IMR-90 (cell line): ENCODE data around the gene NFATC1. TPM values are rescaled to one million over a fixed set of nuclear protein-coding genes. Genes with fewer than 3 reads are reported as not detected.

Experiments
- ATAC-seq: fragments of 200-7000 bp; cut with Tn5 transposase; 2 replicates; pipeline ENCODE4 v1.9.1; 2020; ENCODE audit warnings: low read depth, mild to moderate bottlenecking, moderate library complexity
- BruUV-seq: library from RNA; stranded (reverse); fragments of 400-500 nt; replicated peaks from 2 replicates; lab custom pipeline; 2021; lab: Mats Ljungman, UMichigan
- CTCF ChIA-PET: fragments of 300-600 bp; formaldehyde crosslinking; extraction: SDS; loops from one replicate; lab custom pipeline; 2021; ENCODE audit warnings: antibody characterized with exemption; lab: Yijun Ruan, JAX
- POLR2A ChIA-PET: fragments of 300-600 bp; sonication (Branson Sonifier 250); formaldehyde crosslinking; loops from one replicate; lab custom pipeline; 2022; ENCODE audit warnings: antibody characterized with exemption; ENCODE audit not compliant: unreplicated experiment; lab: Charles Lee
- DNase-seq: peaks from one replicate; pipeline ENCODE4 v3.0.0; 2013
- H2AFZ ChIP-seq: replicated peaks from 2 replicates; pipeline ENCODE3; 2013; ENCODE audit warnings: low read length, mild to moderate bottlenecking; ENCODE audit not compliant: poor library complexity
- H2AK5ac ChIP-seq: 2 replicates; pipeline ENCODE4 v1.6.1; 2013; ENCODE audit warnings: low read depth, low read length, inconsistent platforms
- H2AK9ac ChIP-seq: replicated peaks from 2 replicates; pipeline ENCODE3; 2013; ENCODE audit warnings: mild to moderate bottlenecking, low read depth, low read length, moderate library complexity; ENCODE audit not compliant: poor library complexity
- H2BK120ac ChIP-seq: 2 replicates; pipeline ENCODE4 v1.6.1; 2013; ENCODE audit warnings: low read depth, low read length, inconsistent platforms
- H2BK15ac ChIP-seq: 3 replicates; pipeline ENCODE4 v1.6.1; 2013; ENCODE audit warnings: low read depth, low read length, inconsistent platforms
- H2BK20ac ChIP-seq: 2 replicates; pipeline ENCODE4 v1.6.1; 2013; ENCODE audit warnings: low read depth, mild to moderate bottlenecking, inconsistent platforms, low read length, moderate library complexity
- H2BK5ac ChIP-seq: 2 replicates; pipeline ENCODE4 v1.6.1; 2013; ENCODE audit warnings: mild to moderate bottlenecking, low read depth, low read length, inconsistent platforms; ENCODE audit not compliant: poor library complexity, severe bottlenecking
- H3K14ac ChIP-seq: replicated peaks from 2 replicates; pipeline ENCODE4 v1.6.1; 2013; ENCODE audit warnings: low read depth, low read length, inconsistent platforms
- H3K18ac ChIP-seq: 2 replicates; pipeline ENCODE4 v1.6.1; 2013; ENCODE audit warnings: low read depth, low read length, control low read depth
- H3K23ac ChIP-seq: 2 replicates; pipeline ENCODE4 v1.6.1; 2013; ENCODE audit warnings: low read depth, low read length, inconsistent platforms
- H3K27ac ChIP-seq: 2 replicates; pipeline ENCODE4 v1.5.1; 2013; ENCODE audit warnings: mild to moderate bottlenecking, control low read depth, low read length; ENCODE audit not compliant: insufficient read depth
- H3K27me3 ChIP-seq: 2 replicates; pipeline ENCODE4 v1.6.1; 2013; ENCODE audit warnings: low read length; ENCODE audit not compliant: control insufficient read depth, insufficient read depth
- H3K36me3 ChIP-seq: 2 replicates; pipeline ENCODE4 v1.6.1; 2013; ENCODE audit warnings: low read length, mixed read lengths; ENCODE audit not compliant: control insufficient read depth, insufficient read depth
- H3K4ac ChIP-seq: 2 replicates; pipeline ENCODE4 v1.6.1; 2013; ENCODE audit warnings: low read depth, low read length, inconsistent platforms
- H3K4me1 ChIP-seq: 2 replicates; pipeline ENCODE4 v1.6.1; 2013; ENCODE audit warnings: low read length, mixed read lengths; ENCODE audit not compliant: control insufficient read depth, insufficient read depth
- H3K4me2 ChIP-seq: 2 replicates; pipeline ENCODE4 v1.6.1; 2013; ENCODE audit warnings: low read depth, mild to moderate bottlenecking, control low read depth, low read length, moderate library complexity
- H3K4me3 ChIP-seq: 2 replicates; pipeline ENCODE4 v1.5.1; 2013; ENCODE audit warnings: low read depth, mild to moderate bottlenecking, control low read depth, low read length, moderate library complexity; ENCODE audit not compliant: insufficient read depth
- H3K56ac ChIP-seq: 2 replicates; pipeline ENCODE4 v1.6.1; 2013; ENCODE audit warnings: low read length, inconsistent platforms; ENCODE audit not compliant: insufficient read depth; ENCODE audit errors: extremely low read depth
- H3K79me1 ChIP-seq, 2 experiments: 2 replicates each; pipeline ENCODE4 v1.6.1; 2013; ENCODE audit warnings: low read length in 2 of 2, inconsistent platforms in 1 of 2, low read depth in 1 of 2
- H3K9ac ChIP-seq: 2 replicates; pipeline ENCODE4 v1.6.1; 2013; ENCODE audit warnings: low read depth, low read length, control low read depth
- H3K9me1 ChIP-seq: 2 replicates; pipeline ENCODE4 v1.6.1; 2013; ENCODE audit warnings: low read length, inconsistent platforms; ENCODE audit not compliant: insufficient read depth
- H3K9me3 ChIP-seq: 2 replicates; pipeline ENCODE4 v1.6.1; 2013; ENCODE audit warnings: low read length; ENCODE audit not compliant: control insufficient read depth, insufficient read depth
- H4K20me1 ChIP-seq: 2 replicates; pipeline ENCODE4 v1.6.1; 2013; ENCODE audit warnings: low read length, inconsistent platforms; ENCODE audit not compliant: insufficient read depth
- H4K5ac ChIP-seq: 2 replicates; pipeline ENCODE4 v1.6.1; 2013; ENCODE audit warnings: mild to moderate bottlenecking, low read depth, low read length, control low read depth
- H4K8ac ChIP-seq, 2 experiments: 2 replicates each; pipeline ENCODE4 v1.6.1; 2013; ENCODE audit warnings: low read depth in 2 of 2, low read length in 2 of 2, control low read depth in 1 of 2, inconsistent platforms in 1 of 2
- H4K91ac ChIP-seq: 2 replicates; pipeline ENCODE4 v1.6.1; 2013; ENCODE audit warnings: low read depth, low read length, inconsistent platforms; ENCODE audit not compliant: insufficient read depth
- BHLHE40 ChIP-seq: fragments of 150-350 bp; IDR thresholded peaks from 2 replicates; pipeline ENCODE4 v1.6.1; 2016; ENCODE audit warnings: mild to moderate bottlenecking, low read depth, low read length
- CHD1 ChIP-seq: IDR thresholded peaks from 2 replicates; pipeline ENCODE4 v1.6.1; 2012; ENCODE audit warnings: low read depth, low read length, improper control_type of control experiment
- CTCF ChIP-seq: conservative IDR thresholded peaks from 2 replicates; pipeline ENCODE4 v1.5.1; 2012; ENCODE audit warnings: mild to moderate bottlenecking, low read depth, low read length, improper control_type of control experiment
- ELK1 ChIP-seq: fragments of 150-350 bp; IDR thresholded peaks from 2 replicates; pipeline ENCODE4 v1.6.1; 2016; ENCODE audit warnings: low read depth, mild to moderate bottlenecking, low read length, moderate library complexity, borderline replicate concordance
- FOS ChIP-seq: fragments of 150-350 bp; IDR thresholded peaks from 2 replicates; pipeline ENCODE4 v1.6.1; 2016; ENCODE audit warnings: low read depth, low read length
- MAFK ChIP-seq: IDR thresholded peaks from 2 replicates; pipeline ENCODE4 v1.6.1; 2012; ENCODE audit warnings: low read depth, low read length, improper control_type of control experiment
- MAZ ChIP-seq: IDR thresholded peaks from 2 replicates; pipeline ENCODE4 v1.6.1; 2012; ENCODE audit warnings: low read depth, mild to moderate bottlenecking, low read length, improper control_type of control experiment, moderate library complexity, borderline replicate concordance
- MXI1 ChIP-seq: IDR thresholded peaks from 2 replicates; pipeline ENCODE4 v1.6.1; 2012; ENCODE audit warnings: low read depth, mild to moderate bottlenecking, low read length, moderate library complexity, borderline replicate concordance
- POLR2A ChIP-seq: IDR thresholded peaks from 2 replicates; pipeline ENCODE4 v1.6.1; 2012; ENCODE audit warnings: mild to moderate bottlenecking, low read depth, low read length
- RAD21 ChIP-seq: IDR thresholded peaks from 2 replicates; pipeline ENCODE4 v1.6.1; 2012; ENCODE audit warnings: low read length, improper control_type of control experiment
- RCOR1 ChIP-seq: IDR thresholded peaks from 2 replicates; pipeline ENCODE4 v1.6.1; 2012; ENCODE audit warnings: mild to moderate bottlenecking, low read length, improper control_type of control experiment; ENCODE audit not compliant: insufficient replicate concordance
- RFX5 ChIP-seq: IDR thresholded peaks from 2 replicates; pipeline ENCODE4 v1.8.0; 2012; ENCODE audit warnings: low read depth, mild to moderate bottlenecking, low read length, moderate library complexity
- SMC3 ChIP-seq: fragments of 150-350 bp; IDR thresholded peaks from 2 replicates; pipeline ENCODE4 v1.6.1; 2016; ENCODE audit warnings: low read depth, mild to moderate bottlenecking, antibody characterized with exemption, low read length, moderate library complexity
- WGBS, 2 experiments: methylation state at CpG; one replicate each; pipeline versions ENCODE4 v1.1.5 to v1.1.7; 2013; ENCODE audit warnings: missing lambda C conversion rate in 2 of 2; ENCODE audit not compliant: insufficient read length in 1 of 2; ENCODE audit errors: extremely low coverage in 2 of 2; 5-methylcytosine and 5-hydroxymethylcytosine counted together
- dilution Hi-C: fragments of 300-500 bp; cut with HindIII; formaldehyde crosslinking; loops from one replicate; pipeline ENCODE4 v1.14.3; 2018; ENCODE audit warnings: low sequenced_read_pairs; ENCODE audit not compliant: unreplicated experiment
- in situ Hi-C: fragments of 300-500 bp; cut with MboI; formaldehyde crosslinking; loops from 3 replicates; pipeline ENCODE4 v1.14.3; 2019; ENCODE audit warnings: low sequenced_read_pairs, inconsistent platforms, mixed read lengths
- intact Hi-C: fragments of 100-400 bp; cut with micrococcal nuclease; formaldehyde crosslinking; loops from 2 replicates; pipeline ENCODE4 v1.10.0; 2022
- polyA plus RNA-seq, 3 experiments: library from polyadenylated mRNA; depleted of rRNA; stranded (reverse); fragments of >200 nt; gene quantifications; 2 replicates each; pipeline ENCODE4 v1.2.3, GENCODE V29; 2012; ENCODE audit warnings: low replicate concordance in 1 of 3
- total RNA-seq: library from RNA; depleted of rRNA; stranded (reverse); fragments of >200 nt; gene quantifications from 2 replicates; pipeline ENCODE4 v1.2.3, GENCODE V29; 2012
- TF ChIP-seq, protein P1 (sequence below): fragments of 150-350 bp; IDR thresholded peaks from 2 replicates; pipeline ENCODE4 v1.6.1; 2017; ENCODE audit warnings: mild to moderate bottlenecking, antibody characterized with exemption, low read length, low read depth

The NFATC1 gene
- total and polyA plus RNA-seq, 2 of the 4 experiments (the other 2 are of a cell fraction) = 0.36 to 1.8 TPM

DNA sequence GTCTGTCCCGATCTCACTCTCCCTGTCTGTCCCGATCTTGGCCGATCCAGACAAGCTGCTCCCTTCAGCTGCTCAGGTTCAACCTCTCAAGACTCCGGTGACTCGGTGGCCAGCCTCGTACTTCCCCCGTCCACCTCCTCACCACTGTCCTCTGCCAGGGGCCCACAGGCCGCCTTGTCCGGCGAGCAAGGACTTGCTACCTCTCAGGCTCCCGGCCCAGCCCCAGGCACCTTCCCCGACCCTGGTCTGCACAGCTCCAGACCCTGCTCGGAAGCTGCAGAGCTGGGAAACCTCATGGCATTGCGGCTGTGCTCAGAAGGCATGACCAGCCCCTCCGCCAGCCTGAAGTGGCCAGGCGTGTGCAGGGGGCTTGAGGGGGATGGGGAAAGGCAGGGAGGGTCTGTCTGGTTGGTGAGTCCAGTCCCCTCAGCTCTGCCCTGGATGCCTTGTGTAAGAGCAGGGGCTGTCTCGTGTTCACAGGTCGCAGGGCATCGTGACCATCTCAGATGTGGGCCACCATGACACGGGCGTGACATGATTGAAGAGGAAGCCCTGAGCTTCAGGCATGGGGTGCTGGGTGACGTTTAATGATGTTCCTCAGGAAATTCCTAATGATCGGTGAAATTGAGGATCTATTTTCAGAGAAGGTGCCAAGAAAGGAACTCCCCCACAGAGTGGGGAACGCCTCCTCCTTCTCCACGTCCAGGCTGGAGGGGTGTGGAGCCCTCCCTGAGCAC is 162.6 kb downstream of the NFATC1 start:
- Histone ChIP-seq H3K4me2 (no peak overlapping the region), H3K56ac (no peak overlapping the region), H2BK20ac (no peak overlapping the region), H4K8ac (no peak overlapping the region), H3K14ac (no peak overlapping the region), H3K4me1 (no peaks in the 10 kb centered on the region), H4K91ac (no peak overlapping the region), H2BK15ac (no peak overlapping the region), H2AFZ (no peak overlapping the region), H4K5ac (no peak overlapping the region), H2AK5ac (no peak overlapping the region), H3K18ac (no peak overlapping the region), H3K9me1 (no peaks in the 10 kb centered on the region), H3K9ac (no peak overlapping the region), H2BK120ac (no peak overlapping the region), H3K9me3 (no peaks in the 10 kb centered on the region), H3K27ac (no peak overlapping the region), H3K4ac (no peak overlapping the region), H3K27me3 (peaks cover 15% of the 10 kb centered on the region; the same call in 1 of the 2 replicates), H3K23ac (no peak overlapping the region), H3K36me3 (no peaks in the 10 kb centered on the region), H3K4me3 (no peak overlapping the region), H2BK5ac (no peak overlapping the region), H2AK9ac (no peak overlapping the region), H3K79me1 (no peaks in the 10 kb centered on the region), H4K20me1 (no peaks in the 10 kb centered on the region)
- DNase-seq (no peak), ATAC-seq (no peak)
- intact Hi-C loops (no loop called here), in situ Hi-C loops (no loop called here), dilution Hi-C loops (no loop called here)
- WGBS, 2 experiments = 83% methylated on average over 11 of the region's 25 CpGs; no CpG with 5 or more reads in 1 of the 2 experiments
- ChIA-PET POLR2A (no interaction called here), CTCF (no interaction called here)
- no TSS peak for BruUV-seq
- no peak for TF ChIP-seq RCOR1
- no peak for TF ChIP-seq ELK1
- TF ChIP-seq BHLHE40 = no peak
- TF ChIP-seq CHD1 = no peak
- TF ChIP-seq POLR2A = no peak
- no peak for TF ChIP-seq FOS
- TF ChIP-seq, protein P1, sequence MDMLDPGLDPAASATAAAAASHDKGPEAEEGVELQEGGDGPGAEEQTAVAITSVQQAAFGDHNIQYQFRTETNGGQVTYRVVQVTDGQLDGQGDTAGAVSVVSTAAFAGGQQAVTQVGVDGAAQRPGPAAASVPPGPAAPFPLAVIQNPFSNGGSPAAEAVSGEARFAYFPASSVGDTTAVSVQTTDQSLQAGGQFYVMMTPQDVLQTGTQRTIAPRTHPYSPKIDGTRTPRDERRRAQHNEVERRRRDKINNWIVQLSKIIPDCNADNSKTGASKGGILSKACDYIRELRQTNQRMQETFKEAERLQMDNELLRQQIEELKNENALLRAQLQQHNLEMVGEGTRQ = no peak
- no peak for TF ChIP-seq RAD21
- TF ChIP-seq MAFK = no peak
- no peak for TF ChIP-seq CTCF
- no peak for TF ChIP-seq RFX5
- TF ChIP-seq MXI1 = no peak
- no peak for TF ChIP-seq MAZ
- TF ChIP-seq SMC3 = no peak
